Nephron progenitor cell (in vitro differentiated cells): ENCODE measurements around the gene PRELID3B.

Source experiments
- DNase-seq: peaks from one replicate; pipeline ENCODE4 v3.0.0; 2021
- H3K27ac Mint-ChIP-seq: 2 replicates; pipeline ENCODE4 v1.8.0; 2021; ENCODE audit warnings: mild to moderate bottlenecking, moderate library complexity, mixed read lengths
- H3K27me3 Mint-ChIP-seq: 2 replicates; pipeline ENCODE4 v1.8.0; 2021; ENCODE audit warnings: mild to moderate bottlenecking, low read depth, mixed read lengths; ENCODE audit not compliant: poor library complexity
- H3K36me3 Mint-ChIP-seq: 2 replicates; pipeline ENCODE4 v1.8.0; 2021; ENCODE audit warnings: low read depth, mixed read lengths
- H3K4me1 Mint-ChIP-seq: 2 replicates; pipeline ENCODE4 v1.8.0; 2021; ENCODE audit warnings: mixed read lengths
- H3K4me3 Mint-ChIP-seq: 2 replicates; pipeline ENCODE4 v1.8.0; 2021; ENCODE audit warnings: mild to moderate bottlenecking, moderate library complexity, mixed read lengths
- H3K9me3 Mint-ChIP-seq: 2 replicates; pipeline ENCODE4 v1.8.0; 2021; ENCODE audit warnings: mild to moderate bottlenecking, moderate library complexity, mixed read lengths
- CTCF ChIP-seq: fragments of 200-600 bp; sonication (generic); IDR thresholded peaks from 2 replicates; pipeline ENCODE4 v1.5.0; 2021; ENCODE audit warnings: antibody characterized with exemption

PRELID3B gene

GRCh38 chr20:58992911-58993310 is 49.7 kb downstream of the PRELID3B start:
- no peaks in the 10 kb centered on the region for H3K4me1 Mint-ChIP-seq
- H3K4me3 Mint-ChIP-seq: no peak overlapping the region
- H3K27ac Mint-ChIP-seq: no peak overlapping the region
- H3K36me3 Mint-ChIP-seq: peaks cover 74% of the 10 kb centered on the region
- no peak for TF ChIP-seq CTCF
- H3K9me3 Mint-ChIP-seq: no peaks in the 10 kb centered on the region
- no peaks in the 10 kb centered on the region for H3K27me3 Mint-ChIP-seq
- no peak for DNase-seq

GRCh38 chr20:58991715-58992114 is 50.9 kb downstream of the PRELID3B start:
- H3K36me3 Mint-ChIP-seq: peaks cover 75% of the 10 kb centered on the region
- DNase-seq: no peak
- no peak for TF ChIP-seq CTCF

GRCh38 chr20:58990651-58991445 is 51.7 kb downstream of the PRELID3B start:
- Mint-ChIP-seq H3K4me3 (no peak overlapping the region), H3K27ac (no peak overlapping the region), H3K4me1 (peaks cover 11% of the 10 kb centered on the region), H3K27me3 (no peaks in the 10 kb centered on the region), H3K36me3 (peaks cover 74% of the 10 kb centered on the region), H3K9me3 (no peaks in the 10 kb centered on the region)
- no peak for DNase-seq
- TF ChIP-seq CTCF: no peak

More at GRCh38 chr20:58991715-58992114, 50.9 kb downstream of the PRELID3B start:
- H3K4me1 Mint-ChIP-seq: peaks cover 4% of the 10 kb centered on the region
- peak overlapping the region; percentile 72 for H3K27ac Mint-ChIP-seq
- no peaks in the 10 kb centered on the region for H3K9me3 Mint-ChIP-seq
- no peak overlapping the region for H3K4me3 Mint-ChIP-seq
- H3K27me3 Mint-ChIP-seq: no peaks in the 10 kb centered on the region

- no peak for TF ChIP-seq CTCF
- DNase-seq: no peak
- Mint-ChIP-seq H3K36me3 (peaks cover 70% of the 10 kb centered on the region), H3K4me3 (no peak overlapping the region), H3K4me1 (peaks cover 25% of the 10 kb centered on the region), H3K27me3 (no peaks in the 10 kb centered on the region), H3K9me3 (no peaks in the 10 kb centered on the region), H3K27ac (no peak overlapping the region)
Measured at GRCh38 chr20:58989196-58989595, 53.4 kb downstream of the PRELID3B start.

- Mint-ChIP-seq H3K36me3 (peaks cover 65% of the 10 kb centered on the region), H3K9me3 (no peaks in the 10 kb centered on the region), H3K27ac (no peak overlapping the region), H3K27me3 (no peaks in the 10 kb centered on the region), H3K4me1 (peaks cover 32% of the 10 kb centered on the region), H3K4me3 (no peak overlapping the region)
- DNase-seq: no peak
- no peak for TF ChIP-seq CTCF
Measured at GRCh38 chr20:58988565-58988882, 54.1 kb downstream of the PRELID3B start.
